NCI-H1417 treated with DMSO at 0.1 percent for 48 hours (cell line): ENCODE measurements around the gene FGF12.

Experiments used
- DNase-seq: peaks from one replicate; lab custom pipeline; 2025; lab: John Stamatoyannopoulos, UW

FGF12 gene

DNA sequence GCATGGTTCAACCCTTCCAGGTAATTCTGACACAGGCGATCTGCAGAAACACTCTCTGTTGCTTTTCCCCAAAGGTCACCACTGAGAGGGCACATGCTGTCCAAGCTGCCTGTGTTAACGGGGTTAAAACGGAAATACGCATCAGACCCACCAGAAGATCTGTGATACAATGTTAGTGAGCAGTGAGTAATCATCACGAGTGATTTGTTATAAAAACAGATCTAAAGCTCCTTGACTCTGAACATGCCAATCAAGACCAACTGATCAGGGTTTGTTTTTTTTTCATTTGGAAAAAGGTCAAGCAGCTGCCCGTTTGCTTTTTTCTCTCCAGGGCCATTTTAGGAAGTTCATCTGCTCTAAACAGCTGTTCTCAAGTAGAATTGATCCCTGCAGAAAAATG is 43.2 kb downstream of the FGF12 start:
- no peak for DNase-seq

DNA sequence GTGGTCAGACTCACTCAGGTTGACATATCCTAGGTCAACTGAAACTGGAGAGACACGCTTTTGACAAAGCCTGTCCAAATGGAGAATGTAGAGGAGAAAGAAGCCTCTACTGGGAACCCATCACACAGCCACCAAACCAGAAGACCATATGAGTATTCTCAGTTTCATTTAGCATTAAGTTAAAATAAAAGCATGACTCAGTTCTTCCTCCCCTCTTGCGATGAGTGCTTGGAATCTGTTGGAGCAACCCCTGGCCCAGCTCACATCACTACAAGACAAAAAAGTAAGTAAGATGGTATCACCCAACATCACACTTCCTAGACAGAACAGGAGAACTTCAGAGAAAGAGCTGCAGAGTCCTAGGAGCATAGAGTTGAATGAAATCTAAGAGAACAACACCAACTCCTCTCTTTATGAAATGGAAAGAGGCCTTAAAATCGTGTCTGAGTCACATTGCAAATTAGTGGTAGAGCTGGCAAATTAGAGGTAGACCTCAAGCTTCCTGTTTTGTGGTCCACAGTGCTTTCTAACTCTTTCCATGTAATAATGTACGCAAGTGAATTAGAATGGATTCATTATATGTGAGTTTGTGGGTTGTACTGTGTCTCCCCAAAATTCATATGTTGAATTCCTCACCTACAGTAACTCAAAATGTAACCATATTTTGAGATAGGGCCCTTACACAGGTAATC is 51.2 kb downstream of the FGF12 start:
- no peak for DNase-seq

DNA sequence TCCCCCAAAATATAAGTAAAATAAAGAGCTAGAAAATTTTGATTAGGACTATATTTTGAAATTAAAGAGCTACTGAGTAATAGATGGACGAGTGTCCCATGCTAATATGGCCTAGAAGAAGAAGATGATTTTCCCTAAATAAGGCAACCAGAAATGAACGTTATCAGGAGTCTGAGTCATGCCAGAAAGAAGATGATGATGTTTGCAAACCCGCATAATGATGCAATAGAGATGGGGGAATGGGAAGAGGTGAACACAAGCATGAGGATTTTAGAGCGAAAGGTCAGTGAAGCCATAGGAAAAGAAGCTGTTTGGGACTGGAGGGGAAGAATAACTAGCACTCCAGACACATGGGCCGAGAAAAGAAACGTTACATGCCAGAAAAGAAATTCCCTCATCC is 71.7 kb downstream of the FGF12 start:
- no peak for DNase-seq

DNA sequence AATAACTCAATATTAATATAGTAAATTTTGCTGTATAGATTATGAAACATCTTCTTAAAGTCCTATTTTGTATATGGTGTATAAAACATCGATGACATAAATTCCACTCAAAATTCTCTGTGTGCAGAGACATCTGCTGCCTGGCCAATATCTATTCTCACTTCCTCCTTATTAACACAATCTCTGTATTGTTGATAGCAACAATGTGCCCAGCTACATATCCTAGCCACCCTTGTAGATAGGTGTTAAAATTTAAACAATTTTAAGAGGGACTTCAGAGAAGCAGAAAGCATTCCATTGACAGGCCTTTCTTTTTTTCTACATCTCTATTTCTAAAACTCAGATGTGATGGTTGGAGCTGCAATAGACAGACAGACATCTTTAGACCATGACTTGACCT is 72.3 kb downstream of the FGF12 start:
- DNase-seq, result no peak

DNA sequence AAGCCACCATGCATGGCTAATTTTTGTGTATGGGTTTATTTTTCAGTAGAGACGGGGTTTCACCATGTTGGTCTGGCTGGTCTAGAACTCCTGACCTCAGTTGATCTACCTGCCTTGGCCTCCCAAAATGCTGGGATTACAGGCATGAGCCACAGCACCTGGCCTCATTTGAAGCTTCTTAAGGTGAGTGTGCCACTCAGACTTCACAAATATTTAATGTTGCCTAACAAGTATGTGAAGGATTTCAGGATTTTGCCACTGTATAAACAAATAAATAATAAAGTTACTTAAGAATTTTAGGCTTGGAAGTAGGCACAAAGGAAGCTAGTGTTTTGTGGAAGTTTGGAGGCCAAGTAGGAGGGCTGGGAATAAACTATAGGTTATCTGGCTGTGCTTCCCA is 73.5 kb downstream of the FGF12 start:
- DNase-seq, result no peak

DNA sequence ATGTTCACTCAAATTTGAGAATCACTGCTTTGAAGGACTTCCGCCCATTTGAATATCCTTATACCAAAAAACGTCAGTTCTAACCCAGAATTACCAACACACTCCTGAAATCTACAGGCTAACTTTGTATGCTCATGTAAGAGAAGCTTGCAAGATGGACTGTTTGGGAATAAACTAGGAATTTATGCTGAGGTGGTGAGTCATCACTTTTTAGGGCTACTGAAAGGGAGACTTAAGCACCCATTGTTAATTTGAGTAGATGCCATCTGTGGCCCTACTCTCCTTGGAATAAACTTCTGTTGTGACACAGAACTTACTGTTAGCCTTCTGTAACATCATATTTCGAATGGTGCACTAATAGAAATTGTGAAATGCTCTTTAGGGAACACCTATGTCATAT is 74.6 kb downstream of the FGF12 start:
- DNase-seq, result no peak

DNA sequence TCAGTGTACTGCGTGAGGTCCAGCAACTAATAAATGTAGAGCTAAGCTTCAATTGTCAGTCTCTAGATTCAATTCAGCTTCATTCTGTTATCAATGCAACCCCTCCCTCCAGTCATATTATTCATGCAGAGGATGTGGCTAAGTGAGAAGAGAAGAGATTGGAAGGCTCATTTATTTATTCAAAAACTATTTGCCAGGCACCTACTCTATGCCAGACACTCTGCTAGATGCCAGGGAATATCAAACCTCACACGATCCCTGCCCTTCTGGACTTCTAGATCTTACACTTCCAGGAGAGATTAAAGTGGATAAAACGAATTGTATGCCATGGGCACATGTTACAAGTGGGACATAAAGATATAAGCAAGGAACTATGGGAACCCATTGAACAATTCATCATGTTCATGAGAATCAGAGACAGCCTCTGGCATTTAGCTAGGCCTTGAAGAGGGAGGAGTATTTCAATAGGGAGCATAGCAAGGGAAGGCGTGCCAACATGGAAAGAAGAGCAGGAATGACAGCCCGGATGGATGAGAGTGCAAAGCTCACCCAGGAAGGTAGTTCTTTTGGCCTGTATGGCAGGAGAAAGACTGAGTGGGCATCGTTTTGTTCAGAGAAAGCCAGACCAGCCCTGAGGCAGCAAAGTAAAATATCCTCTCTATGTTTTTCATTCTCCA is 75.4 kb downstream of the FGF12 start:
- no peak for DNase-seq

DNA sequence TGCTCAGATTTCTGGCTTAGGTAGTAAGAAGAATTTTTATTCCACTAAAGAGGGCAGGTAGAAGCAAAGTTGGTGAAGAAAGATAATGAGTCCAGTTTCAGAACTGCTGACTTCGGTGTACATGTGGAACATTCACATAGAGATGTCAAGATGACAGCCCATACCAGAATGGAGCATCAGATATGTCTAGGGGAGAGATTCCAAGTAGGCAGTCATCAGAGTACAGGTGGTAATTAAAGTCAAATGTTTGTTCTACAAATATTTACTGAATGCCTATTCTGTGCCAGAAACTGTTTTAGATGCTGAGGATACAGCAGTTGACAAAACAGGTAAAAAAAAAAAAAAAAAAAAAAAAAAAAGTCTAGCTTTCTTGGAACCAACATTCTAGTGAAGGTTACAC is 81.9 kb downstream of the FGF12 start:
- DNase-seq, result no peak

DNA sequence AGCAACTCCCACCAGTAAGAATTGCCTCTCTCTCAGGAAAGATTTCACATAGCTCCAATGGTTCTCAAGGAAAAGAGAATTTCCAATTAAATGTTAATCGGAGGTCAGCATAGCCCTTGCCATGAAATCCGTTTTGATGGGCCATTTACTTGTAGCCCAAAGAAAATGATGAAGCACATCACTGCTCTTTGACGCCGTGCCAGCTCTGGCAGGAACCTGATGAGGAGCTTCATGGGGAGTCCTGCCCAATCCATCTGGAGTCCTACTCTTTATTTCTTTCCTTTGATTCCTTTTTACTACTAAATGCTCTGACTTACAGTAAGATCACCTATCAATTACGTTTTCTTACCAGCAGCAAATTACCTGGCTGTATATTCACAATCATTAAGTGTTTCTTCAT is 84.7 kb downstream of the FGF12 start:
- no peak for DNase-seq

DNA sequence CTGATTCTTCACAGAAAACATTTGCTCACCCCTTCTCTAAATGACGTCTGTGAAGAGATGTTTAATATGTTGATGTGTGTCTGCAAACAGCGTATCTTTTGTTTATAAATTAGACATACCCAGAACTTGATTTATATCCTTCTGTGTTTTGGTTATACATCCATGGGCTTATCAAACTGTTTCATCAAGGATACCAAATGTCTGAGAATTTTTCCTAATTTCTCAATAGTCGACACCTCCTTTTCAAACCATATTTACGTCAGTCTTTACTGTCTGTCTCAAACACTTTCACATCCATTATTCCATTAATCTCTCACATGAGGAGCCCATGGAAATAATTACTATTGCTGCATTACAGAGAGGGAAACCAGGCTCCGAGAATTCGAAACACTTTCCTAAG is 85.4 kb downstream of the FGF12 start:
- DNase-seq, result no peak

DNA sequence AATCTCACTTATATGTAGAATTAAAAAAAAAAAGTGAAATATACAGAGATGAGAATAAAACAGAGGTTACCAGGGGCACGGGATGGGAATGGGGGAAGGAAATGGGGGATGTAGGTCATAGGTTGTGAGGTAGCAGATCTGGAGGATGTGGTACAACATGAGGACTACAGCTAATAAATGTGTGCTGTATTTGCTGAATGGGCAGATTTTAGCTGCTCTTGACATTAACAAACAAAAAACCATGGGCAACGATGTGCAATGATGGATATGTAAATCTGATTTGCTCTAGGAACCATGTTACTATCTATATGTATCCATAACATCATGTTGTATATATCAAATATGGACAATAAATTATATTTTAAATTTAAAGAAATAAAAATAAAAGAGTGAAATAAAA is 87.4 kb downstream of the FGF12 start:
- DNase-seq, result no peak

DNA sequence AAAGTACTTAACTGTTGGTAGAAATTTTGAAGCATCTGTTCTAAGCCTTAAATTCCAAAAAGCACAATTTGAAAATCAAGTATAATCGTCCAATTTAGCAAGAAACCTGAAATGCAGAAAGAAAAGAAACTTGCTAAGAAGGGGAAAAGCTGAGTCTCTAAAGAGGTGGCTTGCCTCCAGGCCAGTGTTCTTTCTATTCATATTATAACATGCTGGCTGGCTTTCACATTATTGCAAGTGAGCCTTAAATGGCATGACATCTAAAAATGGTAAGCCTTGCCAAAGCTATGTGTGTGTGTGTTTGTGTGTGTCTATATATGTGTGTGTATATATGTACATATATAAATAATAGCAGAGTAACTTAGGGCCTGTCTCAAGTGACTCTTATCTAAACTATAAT is 89.5 kb downstream of the FGF12 start:
- DNase-seq, result no peak

DNA sequence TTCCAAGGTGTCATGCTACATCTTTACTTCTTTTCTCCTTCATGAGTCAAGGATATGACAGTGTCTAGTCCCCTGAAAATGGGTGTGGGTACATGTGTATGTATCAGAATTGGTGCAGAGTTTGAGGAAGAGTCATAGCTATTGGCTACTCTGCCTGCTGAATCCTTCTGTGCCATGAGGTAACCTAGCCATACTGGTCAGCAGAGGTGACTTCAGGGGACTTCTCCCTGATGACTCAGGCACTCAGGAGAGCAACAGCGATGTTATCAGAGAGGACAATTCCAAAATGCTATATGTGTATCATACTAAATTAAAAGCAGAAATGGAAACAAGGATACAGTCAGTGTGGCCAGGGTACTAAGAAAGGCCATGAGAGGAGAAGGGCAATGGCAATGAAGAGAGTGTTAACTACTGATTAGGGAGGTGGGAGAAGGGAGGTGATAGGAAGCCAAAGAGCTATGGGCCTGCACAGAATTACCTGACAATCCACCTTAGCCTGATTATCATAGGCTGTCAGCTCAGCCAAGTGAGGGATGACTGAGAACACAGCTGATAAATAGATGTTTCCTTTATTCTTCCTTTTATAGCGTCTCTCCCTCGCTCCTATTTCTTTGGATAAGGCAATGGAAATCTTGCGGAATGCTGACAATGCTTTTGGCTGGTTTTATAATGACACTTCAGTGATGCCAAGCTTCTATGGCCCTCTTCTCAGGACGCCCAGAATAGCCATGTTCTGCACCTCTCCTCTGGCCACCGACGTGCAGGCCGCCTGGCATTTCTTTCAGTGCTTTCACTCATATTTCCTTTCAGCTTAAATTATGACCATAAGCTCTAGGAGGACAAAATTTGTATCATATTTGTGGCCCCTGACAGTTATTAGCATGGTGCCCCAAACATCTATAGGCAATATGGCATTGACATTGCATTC is 90.6 kb downstream of the FGF12 start:
- no peak for DNase-seq

DNA sequence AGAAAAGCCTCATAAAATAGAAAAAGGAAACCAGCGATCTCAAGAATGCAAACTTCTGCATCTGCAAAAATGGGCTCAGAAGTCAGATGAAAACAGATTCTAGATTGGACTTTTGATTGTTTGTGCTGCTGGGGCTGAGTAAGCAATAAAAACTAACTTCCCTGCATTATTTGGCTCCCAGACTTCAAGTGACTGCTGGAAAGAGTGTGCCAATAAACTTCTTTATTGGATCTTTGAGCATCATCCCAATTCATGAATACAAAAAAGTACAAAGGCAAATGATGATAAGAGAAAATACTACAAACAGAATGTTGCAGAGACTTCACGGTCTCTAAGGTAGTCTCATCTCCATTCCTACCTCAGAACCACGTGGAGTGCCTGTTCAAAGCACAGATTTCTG is 97.9 kb downstream of the FGF12 start:
- no peak for DNase-seq

DNA sequence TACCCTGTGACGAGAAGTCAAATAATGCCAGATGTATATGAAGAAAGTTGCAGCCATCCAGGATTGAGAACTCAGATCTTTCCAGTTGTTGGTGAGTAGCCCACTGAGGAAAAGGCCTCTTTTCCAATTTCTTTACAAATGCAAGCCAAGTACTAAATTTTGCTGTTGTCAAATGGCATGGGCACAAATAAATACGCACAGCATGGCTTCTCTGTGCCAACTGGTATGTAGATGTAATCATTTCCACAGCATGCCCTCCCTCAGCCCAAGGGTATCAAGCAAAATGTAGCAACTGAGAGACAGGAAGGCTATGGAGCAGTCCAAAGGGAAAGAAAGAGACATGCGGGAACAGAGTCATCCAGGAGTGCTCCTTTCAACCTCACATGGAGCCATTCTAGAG is 105.4 kb downstream of the FGF12 start:
- DNase-seq, result no peak

DNA sequence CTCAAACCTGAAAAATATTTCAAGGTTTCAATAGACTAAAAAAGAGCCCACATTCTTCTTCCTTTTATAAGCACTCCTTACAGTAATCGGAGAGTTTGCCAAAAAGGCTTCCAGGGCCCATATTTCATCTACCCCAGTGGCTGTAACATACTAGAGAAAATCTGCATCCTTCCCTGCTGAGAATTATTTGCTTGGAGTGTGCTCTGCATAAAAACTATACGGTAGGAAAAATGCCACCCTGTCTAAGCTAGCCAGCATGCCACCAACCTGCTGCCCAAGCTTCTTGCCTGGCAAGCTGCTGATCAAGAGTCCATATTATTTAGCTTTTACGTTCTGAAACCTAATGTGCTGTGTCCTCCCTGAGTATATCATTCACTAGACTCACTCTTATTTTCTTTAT is 107.1 kb downstream of the FGF12 start:
- no peak for DNase-seq

DNA sequence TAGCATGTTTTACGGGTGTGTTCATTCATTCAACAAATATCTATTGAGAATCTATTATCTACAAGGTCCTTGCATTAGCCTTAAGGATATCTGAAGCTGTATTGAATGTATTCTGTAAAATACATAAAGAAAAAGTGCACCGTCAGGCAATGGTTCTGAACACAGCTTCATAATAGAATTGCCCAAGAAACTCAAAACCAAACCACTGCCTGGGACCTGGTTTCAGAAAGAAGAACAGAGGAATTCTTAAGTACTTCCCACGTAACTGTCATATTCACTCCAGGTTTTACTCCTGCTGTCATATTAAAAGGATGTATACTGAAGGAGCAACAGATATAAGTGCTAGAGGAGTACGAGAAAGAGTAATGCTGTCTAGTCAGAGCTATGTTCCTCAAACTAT is 115.9 kb downstream of the FGF12 start:
- DNase-seq, result no peak

DNA sequence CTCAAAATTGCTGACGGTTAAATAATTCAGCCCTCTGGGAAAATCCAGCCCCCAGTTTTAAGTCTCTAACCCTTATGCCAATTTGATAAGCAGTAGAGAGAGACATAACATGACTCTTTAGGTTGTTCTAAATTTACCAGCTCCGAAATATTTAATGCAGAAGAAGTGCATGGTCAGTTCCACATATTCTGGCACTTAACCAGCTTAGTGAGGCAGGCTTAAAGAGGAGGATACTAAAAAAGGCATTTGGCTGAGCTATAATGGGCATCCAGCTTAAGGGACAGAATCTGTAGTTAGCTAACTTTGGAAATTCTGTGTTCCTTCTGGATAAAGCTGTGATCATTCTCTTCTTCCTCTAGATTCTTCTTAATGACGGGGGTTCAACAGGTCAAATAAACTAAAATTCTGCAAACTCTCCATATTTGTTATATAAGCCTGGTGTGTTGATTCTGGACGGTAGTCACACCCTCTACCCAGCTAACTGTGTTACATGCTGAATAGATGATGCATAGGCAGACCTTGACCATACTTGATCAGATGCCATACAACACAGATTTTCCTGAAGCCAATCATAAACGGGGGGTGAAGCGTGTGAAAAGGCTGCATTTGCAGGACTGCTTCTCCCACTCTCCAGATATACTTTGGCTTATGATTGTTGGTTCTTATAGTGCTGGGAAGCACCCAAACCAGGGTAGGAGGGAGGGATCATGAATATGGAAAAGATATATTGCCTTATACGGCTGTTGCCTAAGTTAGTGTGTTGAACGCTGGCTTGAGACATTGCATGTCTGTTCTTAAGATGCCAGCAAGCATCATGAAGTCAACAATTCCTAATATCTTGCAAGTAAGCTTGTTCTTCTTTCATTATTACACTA is 118.4 kb downstream of the FGF12 start:
- DNase-seq, result no peak

DNA sequence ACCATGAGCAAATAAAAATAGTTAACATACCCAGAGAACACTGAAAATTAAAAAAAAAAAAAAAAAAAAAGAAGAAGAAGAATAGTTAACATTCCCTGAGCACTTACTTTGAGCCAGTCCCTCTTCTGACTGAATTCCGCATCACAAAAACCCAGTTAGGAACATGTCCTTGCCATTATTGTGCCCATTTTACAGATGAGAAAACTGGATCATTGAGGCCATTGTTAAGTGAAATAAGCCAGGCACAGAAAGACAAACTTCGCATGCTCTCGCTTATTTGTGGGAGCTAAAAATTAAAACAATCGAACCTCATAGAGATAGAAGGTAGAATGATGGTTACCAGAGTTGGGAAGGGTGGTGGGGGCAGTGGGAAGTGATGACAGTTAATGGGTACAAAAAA is 119.5 kb downstream of the FGF12 start:
- DNase-seq, result no peak

DNA sequence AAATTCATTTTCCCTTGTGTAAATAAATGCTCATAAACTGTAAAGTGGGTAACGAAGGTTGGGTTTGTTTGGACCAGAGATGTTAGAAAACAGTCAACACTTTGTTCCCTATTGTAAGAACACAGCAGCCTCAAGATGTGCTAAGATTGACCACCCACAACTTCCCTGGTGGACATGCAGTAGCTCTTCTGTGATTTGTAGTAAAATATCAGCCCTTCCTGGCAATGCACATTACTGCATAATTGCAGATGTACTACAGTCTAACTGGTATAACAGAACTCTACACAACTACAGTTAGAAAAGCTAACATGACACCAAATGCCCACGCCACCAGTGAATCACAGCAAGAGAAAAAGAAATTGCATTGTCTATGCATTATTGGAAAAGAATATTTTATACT is 129.4 kb downstream of the FGF12 start:
- no peak for DNase-seq

DNA sequence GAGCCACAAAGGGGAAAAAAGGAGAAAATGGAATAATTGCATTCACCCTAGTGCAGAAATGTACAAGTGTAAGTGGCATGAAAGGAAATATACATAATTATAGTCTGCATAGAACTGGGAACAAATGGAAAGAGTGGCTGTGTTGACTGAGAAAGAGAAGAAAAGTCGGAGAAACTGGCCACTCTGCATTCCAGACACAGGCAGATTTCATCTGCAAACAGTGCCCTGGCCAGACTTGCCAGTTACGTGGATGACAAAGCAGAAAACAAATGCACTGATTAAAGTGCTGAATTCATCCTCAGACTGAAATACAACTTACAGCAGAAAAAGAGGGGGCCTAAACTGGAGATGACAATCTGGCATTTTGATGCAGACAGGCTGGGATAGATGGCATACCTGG is 129.8 kb downstream of the FGF12 start:
- DNase-seq, result no peak

DNA sequence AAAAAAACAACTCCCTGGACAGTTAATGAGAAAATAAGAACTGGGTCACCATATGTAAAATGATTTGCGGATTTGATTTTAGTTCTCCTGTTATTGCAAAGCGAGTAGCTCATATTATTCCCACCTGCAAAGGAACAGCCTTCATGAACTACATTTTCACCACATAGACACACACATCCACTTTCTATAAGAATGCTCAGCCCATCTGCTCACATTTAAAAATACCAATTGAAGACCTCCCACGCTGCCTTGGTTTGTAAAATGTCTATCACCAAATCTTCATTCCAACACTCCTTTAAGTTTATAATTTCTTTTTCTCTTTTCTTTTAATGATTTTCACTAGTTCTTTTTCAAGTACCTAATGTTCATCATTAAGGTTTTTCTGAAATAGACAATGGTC is 148.6 kb downstream of the FGF12 start:
- DNase-seq, result no peak
